Jurkat, Clone E6-1 (cell line): ENCODE results near the gene TBXAS1.
A peak's percentile ranks its signal among the peaks of the same experiment; 100 is the strongest.

Experiments used
- DNase-seq: peaks from one replicate; pipeline ENCODE4 v3.0.0-alpha.2; 2011; ENCODE audit warnings: low read depth, low spot score
- H3K4me3 ChIP-seq: 2 replicates; pipeline ENCODE4 v1.5.1; 2011; ENCODE audit warnings: mild to moderate bottlenecking, low read length, control low read depth, moderate library complexity

The TBXAS1 gene

GRCh38 chr7:139958599-139959284, 129.7 kb downstream of the TBXAS1 start:
- no peak for DNase-seq
- no peak overlapping the region for H3K4me3 ChIP-seq

GRCh38 chr7:139959285-139959628, 130.2 kb downstream of the TBXAS1 start:
- H3K4me3 ChIP-seq: no peak overlapping the region
- DNase-seq: no peak

GRCh38 chr7:139959718-139960117, 130.7 kb downstream of the TBXAS1 start:
- DNase-seq: no peak
- no peak overlapping the region for H3K4me3 ChIP-seq

- H3K4me3 ChIP-seq: no peak overlapping the region
- no peak for DNase-seq
Observed at GRCh38 chr7:139960157-139960556, 131.1 kb downstream of the TBXAS1 start.

- H3K4me3 ChIP-seq: no peak overlapping the region
- DNase-seq: no peak
Observed at GRCh38 chr7:139965942-139966628, 137.0 kb downstream of the TBXAS1 start.

GRCh38 chr7:139966949-139967348, 137.9 kb downstream of the TBXAS1 start:
- H3K4me3 ChIP-seq: no peak overlapping the region
- no peak for DNase-seq

- no peak overlapping the region for H3K4me3 ChIP-seq
- no peak for DNase-seq
Observed at GRCh38 chr7:139968931-139969330, 139.9 kb downstream of the TBXAS1 start.

- peak; percentile 5 for DNase-seq
- no peak overlapping the region for H3K4me3 ChIP-seq
Observed at GRCh38 chr7:139972029-139972428, 143.0 kb downstream of the TBXAS1 start.

- no peak overlapping the region for H3K4me3 ChIP-seq
- DNase-seq: no peak
Observed at GRCh38 chr7:139973101-139974050, 144.3 kb downstream of the TBXAS1 start.

GRCh38 chr7:139974179-139974811, 145.2 kb downstream of the TBXAS1 start:
- H3K4me3 ChIP-seq: no peak overlapping the region
- DNase-seq: no peak

- no peak for DNase-seq
- no peak overlapping the region for H3K4me3 ChIP-seq
Observed at GRCh38 chr7:139976055-139976837, 147.2 kb downstream of the TBXAS1 start.

GRCh38 chr7:139976838-139977656, 148.0 kb downstream of the TBXAS1 start:
- peak; percentile 7 for DNase-seq
- no peak overlapping the region for H3K4me3 ChIP-seq

- DNase-seq: no peak
- no peak overlapping the region for H3K4me3 ChIP-seq
Observed at GRCh38 chr7:139981511-139981895, 152.4 kb downstream of the TBXAS1 start.

GRCh38 chr7:139982927-139983920, 154.2 kb downstream of the TBXAS1 start:
- no peak overlapping the region for H3K4me3 ChIP-seq

GRCh38 chr7:139984642-139985539, 155.8 kb downstream of the TBXAS1 start:
- H3K4me3 ChIP-seq: no peak overlapping the region
- no peak for DNase-seq

More at GRCh38 chr7:139982927-139983920, 154.2 kb downstream of the TBXAS1 start:
- no peak for DNase-seq

GRCh38 chr7:139985811-139986210, 156.7 kb downstream of the TBXAS1 start:
- no peak overlapping the region for H3K4me3 ChIP-seq
- no peak for DNase-seq
